HG02678 (cell line): ENCODE measurements around the gene TPRG1L.
A peak's percentile ranks its signal among the peaks of the same experiment; 100 is the strongest.

ENCODE experiments used
- ATAC-seq: cut with Tn5 transposase; IDR thresholded peaks from one replicate; pipeline ENCODE4 v1.9.1; 2021; ENCODE audit warnings: mild to moderate bottlenecking, moderate library complexity; ENCODE audit not compliant: unreplicated experiment

The TPRG1L gene

GRCh38 chr1:3641816-3642215 is 17.0 kb downstream of the TPRG1L start:
- ATAC-seq, result no peak

GRCh38 chr1:3642919-3643675 is 18.3 kb downstream of the TPRG1L start:
- no peak for ATAC-seq

GRCh38 chr1:3644273-3644672 is 19.5 kb downstream of the TPRG1L start:
- no peak for ATAC-seq

GRCh38 chr1:3645247-3645646 is 20.4 kb downstream of the TPRG1L start:
- ATAC-seq, result no peak

GRCh38 chr1:3645666-3646355 is 21.0 kb downstream of the TPRG1L start:
- ATAC-seq, result no peak

- ATAC-seq, result no peak
Measured at GRCh38 chr1:3646596-3646995, 21.8 kb downstream of the TPRG1L start.

GRCh38 chr1:3649342-3650247 is 24.8 kb downstream of the TPRG1L start, which contains the start of gene WRAP73:
WRAP73 (minus strand) TSS chr1:3650103; CDS start chr1:3649999, 104 bp downstream.
- ATAC-seq, result peak; percentile 91

GRCh38 chr1:3650248-3651025 is 25.6 kb downstream of the TPRG1L start:
- ATAC-seq, result no peak

- no peak for ATAC-seq
Measured at GRCh38 chr1:3651026-3651929, 26.5 kb downstream of the TPRG1L start.

GRCh38 chr1:3651930-3652547 is 27.2 kb downstream of the TPRG1L start, which contains the start of gene TP73:
TP73 (plus strand) TSS chr1:3652516; CDS start chr1:3682366, 29,850 bp downstream.
- ATAC-seq, result no peak

GRCh38 chr1:3652548-3653285 is 27.9 kb downstream of the TPRG1L start:
- no peak for ATAC-seq

- no peak for ATAC-seq
Measured at GRCh38 chr1:3653286-3653618, 28.4 kb downstream of the TPRG1L start.

GRCh38 chr1:3654549-3655281 is 29.9 kb downstream of the TPRG1L start:
- no peak for ATAC-seq

GRCh38 chr1:3656450-3657095 is 31.8 kb downstream of the TPRG1L start:
- ATAC-seq, result peak; percentile 58

- peak; percentile 10 for ATAC-seq
Measured at GRCh38 chr1:3657096-3657475, 32.3 kb downstream of the TPRG1L start.

- ATAC-seq, result no peak
Measured at GRCh38 chr1:3657578-3658230, 32.9 kb downstream of the TPRG1L start.

GRCh38 chr1:3658231-3658615 is 33.4 kb downstream of the TPRG1L start:
- ATAC-seq, result no peak
